Measurements from ENCODE around the gene SNX5. TPM values are rescaled to one million over a fixed set of nuclear protein-coding genes. Genes with fewer than 3 reads are reported as not detected.

SNX5 gene
- total and polyA plus RNA-seq, 2 of the 13 experiments (the other 11 are each of a cell fraction or from before 2014, with no cell fraction given), result 664 to 1,040 TPM

GRCh38 chr20:17936761-17937732 lies 31.5 kb downstream of the SNX5 start:
- no peak for TF ChIP-seq ZNF20 (CRISPR knock-in tag; IDR thresholded peaks at IDR 0.05)
- TF ChIP-seq CERS6 (CRISPR knock-in tag; IDR thresholded peaks at IDR 0.05), result no peak
- peak; percentile 66 for TF ChIP-seq ZNF7 (CRISPR knock-in tag; IDR thresholded peaks at IDR 0.05)
- TF ChIP-seq, protein P1, sequence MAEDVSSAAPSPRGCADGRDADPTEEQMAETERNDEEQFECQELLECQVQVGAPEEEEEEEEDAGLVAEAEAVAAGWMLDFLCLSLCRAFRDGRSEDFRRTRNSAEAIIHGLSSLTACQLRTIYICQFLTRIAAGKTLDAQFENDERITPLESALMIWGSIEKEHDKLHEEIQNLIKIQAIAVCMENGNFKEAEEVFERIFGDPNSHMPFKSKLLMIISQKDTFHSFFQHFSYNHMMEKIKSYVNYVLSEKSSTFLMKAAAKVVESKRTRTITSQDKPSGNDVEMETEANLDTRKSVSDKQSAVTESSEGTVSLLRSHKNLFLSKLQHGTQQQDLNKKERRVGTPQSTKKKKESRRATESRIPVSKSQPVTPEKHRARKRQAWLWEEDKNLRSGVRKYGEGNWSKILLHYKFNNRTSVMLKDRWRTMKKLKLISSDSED (CRISPR knock-in tag; IDR thresholded peaks at IDR 0.05), result 0 out of 2 replicates have a peak, but pooled peaks have one; percentile 54
- no peak for TF ChIP-seq DNMT1 (CRISPR knock-in tag; IDR thresholded peaks at IDR 0.05)
- TF ChIP-seq FOXK1 (CRISPR knock-in tag; IDR thresholded peaks at IDR 0.05; ENCODE audit: borderline replicate concordance, low read depth), result no peak
- no peak for TF ChIP-seq KDM5A (IDR thresholded peaks at IDR 0.05; ENCODE audit: borderline replicate concordance, low read length)
- TF ChIP-seq, protein P2, sequence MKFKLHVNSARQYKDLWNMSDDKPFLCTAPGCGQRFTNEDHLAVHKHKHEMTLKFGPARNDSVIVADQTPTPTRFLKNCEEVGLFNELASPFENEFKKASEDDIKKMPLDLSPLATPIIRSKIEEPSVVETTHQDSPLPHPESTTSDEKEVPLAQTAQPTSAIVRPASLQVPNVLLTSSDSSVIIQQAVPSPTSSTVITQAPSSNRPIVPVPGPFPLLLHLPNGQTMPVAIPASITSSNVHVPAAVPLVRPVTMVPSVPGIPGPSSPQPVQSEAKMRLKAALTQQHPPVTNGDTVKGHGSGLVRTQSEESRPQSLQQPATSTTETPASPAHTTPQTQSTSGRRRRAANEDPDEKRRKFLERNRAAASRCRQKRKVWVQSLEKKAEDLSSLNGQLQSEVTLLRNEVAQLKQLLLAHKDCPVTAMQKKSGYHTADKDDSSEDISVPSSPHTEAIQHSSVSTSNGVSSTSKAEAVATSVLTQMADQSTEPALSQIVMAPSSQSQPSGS (CRISPR knock-in tag; IDR thresholded peaks at IDR 0.05), result no peak
- TF ChIP-seq ZMAT5 (CRISPR knock-in tag; IDR thresholded peaks at IDR 0.05; ENCODE audit: borderline replicate concordance, low read depth), result no peak
- TF ChIP-seq SNAPC2 (CRISPR knock-in tag; IDR thresholded peaks at IDR 0.05), result no peak
- no TSS peak for BruUV-seq (replicated peaks)

More at GRCh38 chr20:17936761-17937732, 31.5 kb downstream of the SNX5 start:
- H2AFZ ChIP-seq (ENCODE audit: low read length), result no peak overlapping the region
- H3K9ac ChIP-seq (ENCODE audit: insufficient read depth, low read depth, low read length), result no peak overlapping the region
- H3K79me2 ChIP-seq (ENCODE audit: insufficient read depth, low read length), result no peaks in the 10 kb centered on the region
- DNase-seq (ENCODE audit: low spot score), result no peak
- ChIA-PET POLR2A (interaction anchor here (2.1 to 2.9 kb wide), 3 partner anchors 80 to 432 kb away, joined by 6 to 21 read pairs (median 13); partner anchors contain the start of gene RRBP1), CTCF (ENCODE audit: low intra/inter-chr PET ratio, low total read pairs) (interaction anchor here (4.3 kb wide), 1 partner anchor 400 kb away, joined by 17 read pairs; no protein-coding TSS in a partner anchor)
- in situ Hi-C loops (cut with HindIII; ENCODE audit: extremely low pct_ligation_motif_present, low pct_unique_long_range_greater_than_20kb), result loop anchor here (10.0 kb wide), 1 partner anchor 402 kb away; the partner anchor contains the start of gene BFSP1
- H3K36me3 ChIP-seq (replicated peaks in 1 of 2; ENCODE audit: control insufficient read depth in 1 of 2, insufficient read depth in 2 of 2, low read length in 2 of 2), result 0 out of 5 replicates have a peak, but pooled peaks cover 0 to 4% of the 10 kb centered on the region in 2 experiments
- no peak overlapping the region for H3K4me3 ChIP-seq (replicated peaks in 1 of 3; ENCODE audit: insufficient read depth in 1 of 3, low read depth in 2 of 3, low read length in 3 of 3)
- no peak overlapping the region for H3K27ac ChIP-seq (ENCODE audit: extremely low read length, insufficient read depth, low read length)
- H3K9me3 ChIP-seq (ENCODE audit: low read length), result no peaks in the 10 kb centered on the region
- peak overlapping the region; percentile 3; the same call in 1 of the 2 replicates for H3K4me2 ChIP-seq (ENCODE audit: low read depth, low read length)
- intact Hi-C loops (cut with micrococcal nuclease; ENCODE audit: unreplicated experiment), result loop anchor here (5.0 kb wide), 1 partner anchor 215 kb away; no protein-coding TSS in a partner anchor
- ATAC-seq, result peak; percentile 0; the same call in 1 of the 3 replicates
- H3K27me3 ChIP-seq (ENCODE audit: control insufficient read depth in 1 of 2, insufficient read depth in 2 of 2, low read length in 2 of 2), result peaks cover 7 to 30% of the 10 kb centered on the region in 2 experiments; a peak in 4 of 5 replicates
- WGBS (ENCODE audit: low lambda C conversion rate), result 47% methylated on average over 19 of the region's 19 CpGs
- H4K20me1 ChIP-seq (ENCODE audit: insufficient read depth, low read length), result no peaks in the 10 kb centered on the region
- H3K4me1 ChIP-seq (ENCODE audit: insufficient read depth, low read length), result peaks cover 60% of the 10 kb centered on the region
- no peak for FAIRE-seq
